SH-SY5Y (cell line): Measurements from ENCODE around the gene SLC6A13.

Experiments used
- GATA2 ChIP-seq: IDR thresholded peaks from 2 replicates; pipeline ENCODE4 v1.6.1; 2011; ENCODE audit warnings: mild to moderate bottlenecking, low read depth, low read length
- GATA3 ChIP-seq: IDR thresholded peaks from 2 replicates; pipeline ENCODE4 v1.6.1; 2011; ENCODE audit warnings: low read depth, mild to moderate bottlenecking, low read length, moderate library complexity

DNA sequence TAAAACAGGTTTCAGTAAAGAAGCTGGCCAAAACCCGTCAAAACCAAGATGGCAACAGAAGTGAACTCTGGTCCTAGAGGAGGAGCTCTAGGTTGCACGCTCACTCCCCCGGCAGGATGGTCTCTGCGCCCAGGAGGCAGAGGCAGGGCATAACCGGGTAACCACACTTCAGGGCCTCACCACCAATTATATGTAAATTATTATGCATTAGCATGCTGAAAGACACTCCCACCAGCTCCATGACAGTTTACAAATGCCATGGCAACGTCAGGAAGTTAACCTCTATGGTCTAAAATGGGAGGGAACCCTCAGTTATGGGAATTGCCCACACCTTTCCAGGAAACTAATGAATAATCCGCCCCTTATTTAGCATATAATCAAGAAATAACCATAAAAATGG, 28.6 kb downstream of the SLC6A13 start:
- TF ChIP-seq GATA2, result no peak
- no peak for TF ChIP-seq GATA3
